Hepatocyte (in vitro differentiated cells): Measurements from ENCODE around the gene RTN4R.

ENCODE experiments used
- CTCF ChIP-seq: fragments of 200-600 bp; sonication (generic); IDR thresholded peaks from 2 replicates; pipeline ENCODE4 v1.5.1; 2016; ENCODE audit warnings: antibody characterized with exemption, mild to moderate bottlenecking; ENCODE audit not compliant: poor library complexity
- EZH2 ChIP-seq: fragments of 200-600 bp; sonication (generic); IDR thresholded peaks from 2 replicates; pipeline ENCODE4 v1.6.1; 2016; ENCODE audit warnings: antibody characterized with exemption, mild to moderate bottlenecking, borderline replicate concordance

GRCh38 chr22:20283674-20284066 lies 15.6 kb upstream of the RTN4R start:
- TF ChIP-seq EZH2 (no peak), CTCF (no peak)
